Naive thymus-derived CD4-positive, alpha-beta T cell (primary cell): ENCODE data around the gene NBPF26. TPM values are rescaled to one million over a fixed set of nuclear protein-coding genes. Genes with fewer than 3 reads are reported as not detected.
"Not testable (repeated sequence)": the region's sequence is repeated elsewhere in the genome, so short reads cannot be mapped to it uniquely, and the experiment has no call there.

Experiments used
- ATAC-seq: fragments of 150-1000 bp; cut with Tn5 transposase; 2 replicates; pipeline ENCODE4 v1.10.0; 2021; ENCODE audit warnings: mild to moderate bottlenecking, moderate library complexity
- CTCF ChIA-PET: fragments of 350-600 bp; sonication (Branson Sonifier 250); formaldehyde crosslinking; loops from one replicate; lab custom pipeline; 2021; ENCODE audit warnings: antibody characterized with exemption; lab: Charles Lee
- POLR2A ChIA-PET: fragments of 350-600 bp; sonication (Branson Sonifier 250); formaldehyde crosslinking; loops from one replicate; lab custom pipeline; 2021; ENCODE audit warnings: antibody characterized with exemption, inconsistent platforms; lab: Charles Lee
- DNase-seq, 9 donors: peaks; one replicate each; pipeline versions ENCODE4 v3.0.0 to v3.0.0-alpha.2; 2020 to 2022; ENCODE audit warnings: mixed read lengths in 1 of 9
- H3K27ac ChIP-seq: one replicate; pipeline ENCODE4 v1.7.0; 2013; ENCODE audit warnings: mild to moderate bottlenecking, low read depth, low read length, moderate library complexity
- H3K27me3 ChIP-seq, 2 donors: one replicate each; pipeline ENCODE4 v1.7.0; 2013; ENCODE audit warnings: low read length in 2 of 2, mild to moderate bottlenecking in 2 of 2, moderate library complexity in 2 of 2; ENCODE audit not compliant: control insufficient read depth in 2 of 2, insufficient read depth in 2 of 2
- H3K36me3 ChIP-seq, 3 experiments: 1 replicate in 2 of 3; 2 replicates in 1 of 3; pipeline ENCODE4 v1.7.0; 2013; ENCODE audit warnings: low read length in 3 of 3, mild to moderate bottlenecking in 3 of 3, moderate library complexity in 1 of 3; ENCODE audit not compliant: insufficient read depth in 3 of 3, control insufficient read depth in 2 of 3
- H3K4me1 ChIP-seq, 2 donors: one replicate each; pipeline ENCODE4 v1.7.0; 2013; ENCODE audit warnings: low read length in 2 of 2, mild to moderate bottlenecking in 2 of 2, moderate library complexity in 1 of 2; ENCODE audit not compliant: control insufficient read depth in 2 of 2, insufficient read depth in 2 of 2
- H3K4me3 ChIP-seq: 2 replicates; pipeline ENCODE4 v1.7.0; 2013; ENCODE audit warnings: mild to moderate bottlenecking, low read length
- H3K9me3 ChIP-seq, 3 experiments: 1 replicate in 2 of 3; 2 replicates in 1 of 3; pipeline ENCODE4 v1.7.0; 2013; ENCODE audit warnings: low read length in 3 of 3; ENCODE audit not compliant: control insufficient read depth in 2 of 3
- H3K27ac Mint-ChIP-seq, 9 donors: one replicate each; pipeline ENCODE4 v1.8.0; 2020 to 2022; ENCODE audit warnings: mixed read lengths in 9 of 9, mild to moderate bottlenecking in 8 of 9, moderate library complexity in 5 of 9, inconsistent platforms in 2 of 9
- H3K27me3 Mint-ChIP-seq, 5 donors: one replicate each; pipeline ENCODE4 v1.8.0; 2021 to 2022; ENCODE audit warnings: mixed read lengths in 5 of 5, mild to moderate bottlenecking in 1 of 5
- H3K36me3 Mint-ChIP-seq, 5 donors: one replicate each; pipeline ENCODE4 v1.8.0; 2020 to 2022; ENCODE audit warnings: mixed read lengths in 5 of 5, mild to moderate bottlenecking in 3 of 5, inconsistent platforms in 1 of 5
- H3K4me1 Mint-ChIP-seq, 7 donors: one replicate each; pipeline ENCODE4 v1.8.0; 2020 to 2022; ENCODE audit warnings: mixed read lengths in 7 of 7, mild to moderate bottlenecking in 3 of 7, inconsistent platforms in 1 of 7
- H3K4me3 Mint-ChIP-seq, 10 donors: one replicate each; pipeline ENCODE4 v1.8.0; 2020 to 2022; ENCODE audit warnings: mild to moderate bottlenecking in 10 of 10, mixed read lengths in 10 of 10, moderate library complexity in 6 of 10, inconsistent platforms in 2 of 10
- H3K9me3 Mint-ChIP-seq, 11 donors: one replicate each; pipeline ENCODE4 v1.8.0; 2020 to 2022; ENCODE audit warnings: mixed read lengths in 11 of 11, mild to moderate bottlenecking in 4 of 11, inconsistent platforms in 1 of 11, moderate library complexity in 1 of 11
- intact Hi-C, 2 donors: fragments of 100-400 bp; cut with micrococcal nuclease; formaldehyde crosslinking; loops; one replicate each; pipeline ENCODE4 v1.15.1; 2023
- polyA plus RNA-seq, 2 donors: library from polyadenylated mRNA; unstranded; fragments of 300-500 nt; fragmentation: Illumina TruSeq; gene quantifications; one replicate each; pipeline ENCODE4 v1.2.3, GENCODE V29; 2021
- total RNA-seq, 6 experiments: library from RNA in 5 of 6; stranded (reverse) in 5 of 6; gene quantifications; 1 replicate in 5 of 6; 2 replicates in 1 of 6; pipeline ENCODE4 v1.2.3 and lab custom pipeline; 2021 to 2026

NBPF26 gene
- total and polyA plus RNA-seq, 7 experiments from 2014 or later, result 6.0 to 77.3 (median 33.6) TPM

- DNase-seq, H3K4me1 ChIP-seq, H3K4me3 Mint-ChIP-seq, H3K27ac ChIP-seq, H3K36me3 ChIP-seq, H3K27me3 Mint-ChIP-seq, H3K4me3 ChIP-seq, CTCF ChIA-PET, intact Hi-C loops, POLR2A ChIA-PET, H3K36me3 Mint-ChIP-seq, H3K9me3 ChIP-seq, ATAC-seq, H3K27me3 ChIP-seq, H3K27ac Mint-ChIP-seq, H3K9me3 Mint-ChIP-seq, H3K4me1 Mint-ChIP-seq: not testable (repeated sequence)
These were observed 101.3 kb downstream of the NBPF26 start for GRCh38 chr1:120825051-120825450.

GRCh38 chr1:120826623-120827022 is 102.9 kb downstream of the NBPF26 start:
- H3K36me3 Mint-ChIP-seq, ATAC-seq, H3K9me3 ChIP-seq, H3K4me1 ChIP-seq, H3K4me3 ChIP-seq, H3K27ac ChIP-seq, CTCF ChIA-PET, H3K36me3 ChIP-seq, H3K27me3 ChIP-seq, H3K27ac Mint-ChIP-seq, intact Hi-C loops, DNase-seq, H3K4me3 Mint-ChIP-seq, H3K4me1 Mint-ChIP-seq, H3K27me3 Mint-ChIP-seq, H3K9me3 Mint-ChIP-seq, POLR2A ChIA-PET: not testable (repeated sequence)

GRCh38 chr1:120844186-120844944 is 120.6 kb downstream of the NBPF26 start:
- Histone ChIP-seq H3K27ac (peak overlapping the region; percentile 79), H3K4me3 (peak overlapping the region; percentile 56)
- H3K4me1 Mint-ChIP-seq, H3K36me3 Mint-ChIP-seq, H3K27me3 ChIP-seq, H3K9me3 ChIP-seq, intact Hi-C loops, CTCF ChIA-PET, H3K9me3 Mint-ChIP-seq, POLR2A ChIA-PET, H3K4me1 ChIP-seq, H3K36me3 ChIP-seq, H3K27me3 Mint-ChIP-seq: not testable (repeated sequence)
- DNase-seq, result peak; percentile 30 to 91 (median 82)
- H3K4me3 Mint-ChIP-seq, result peak overlapping the region; percentile 68 to 97 (median 92)
- peak; percentile 42 for ATAC-seq
- H3K27ac Mint-ChIP-seq, result peak overlapping the region; percentile 33 to 100 (median 97)

GRCh38 chr1:120844945-120845330 is 121.2 kb downstream of the NBPF26 start:
- H3K36me3 ChIP-seq, CTCF ChIA-PET, ATAC-seq, H3K4me1 ChIP-seq, DNase-seq, H3K36me3 Mint-ChIP-seq, H3K27me3 ChIP-seq, POLR2A ChIA-PET, H3K27me3 Mint-ChIP-seq, H3K9me3 Mint-ChIP-seq, H3K9me3 ChIP-seq, intact Hi-C loops, H3K4me3 ChIP-seq, H3K4me1 Mint-ChIP-seq: not testable (repeated sequence)
- H3K27ac ChIP-seq, result peak overlapping the region; percentile 53
- peak overlapping the region in 9 of 10 donors; percentile 68 to 97 (median 91) for H3K4me3 Mint-ChIP-seq
- H3K27ac Mint-ChIP-seq, result peak overlapping the region in 8 of 9 donors; percentile 89 to 100 (median 95)

- CTCF ChIA-PET, H3K27me3 ChIP-seq, H3K36me3 Mint-ChIP-seq, H3K9me3 Mint-ChIP-seq, H3K9me3 ChIP-seq, H3K36me3 ChIP-seq, intact Hi-C loops, H3K4me1 ChIP-seq, POLR2A ChIA-PET, H3K27me3 Mint-ChIP-seq, H3K4me1 Mint-ChIP-seq: not testable (repeated sequence)
- peak overlapping the region; percentile 59 for H3K4me3 ChIP-seq
- DNase-seq (peak in 7 of 9 donors; percentile 30 to 55 (median 41)), ATAC-seq (peak; percentile 13)
- H3K27ac Mint-ChIP-seq, result peak overlapping the region; percentile 65 to 99 (median 96)
- peak overlapping the region; percentile 78 for H3K27ac ChIP-seq
- peak overlapping the region; percentile 69 to 99 (median 93) for H3K4me3 Mint-ChIP-seq
These were observed 125.9 kb downstream of the NBPF26 start for GRCh38 chr1:120849400-120850286.

- Histone ChIP-seq H3K4me3 (peak overlapping the region; percentile 59), H3K27ac (peak overlapping the region; percentile 78)
- H3K27ac Mint-ChIP-seq, result peak overlapping the region; percentile 92 to 99 (median 96)
- ATAC-seq, H3K9me3 ChIP-seq, H3K27me3 ChIP-seq, H3K27me3 Mint-ChIP-seq, H3K36me3 ChIP-seq, CTCF ChIA-PET, H3K36me3 Mint-ChIP-seq, H3K4me1 ChIP-seq, H3K9me3 Mint-ChIP-seq, intact Hi-C loops: not testable (repeated sequence)
- peak in 1 of 9 donors; percentile 23 for DNase-seq
- H3K4me3 Mint-ChIP-seq, result peak overlapping the region; percentile 84 to 99 (median 93)
- peaks cover 0 to 12% (median 5%) of the 10 kb centered on the region in 7 donors for H3K4me1 Mint-ChIP-seq
- POLR2A ChIA-PET, result interaction anchor here (0.7 kb wide), 1 partner anchor 714 kb away, joined by 3 read pairs; no protein-coding TSS in a partner anchor
These were observed 126.5 kb downstream of the NBPF26 start for GRCh38 chr1:120850287-120850536.
